H1 (cell line): ENCODE results near the gene GZF1. TPM values are rescaled to one million over a fixed set of nuclear protein-coding genes. Genes with fewer than 3 reads are reported as not detected.

ENCODE experiments used
- CTCF ChIA-PET: fragments of 300-600 bp; sonication (Branson Sonifier 250); formaldehyde crosslinking; loops from one replicate; lab custom pipeline; 2021; ENCODE audit not compliant: partially characterized antibody; lab: Charles Lee
- POLR2A ChIA-PET: fragments of 300-600 bp; sonication (Branson Sonifier 250); formaldehyde crosslinking; loops from one replicate; lab custom pipeline; 2021; ENCODE audit warnings: inconsistent platforms; ENCODE audit not compliant: partially characterized antibody; lab: Charles Lee
- DNase-seq, 2 experiments: peaks; one replicate each; pipeline versions ENCODE4 v3.0.0 to v3.0.0-alpha.2; 2010 to 2022; ENCODE audit warnings: low spot score in 2 of 2, low read depth in 1 of 2, mixed read lengths in 1 of 2
- FAIRE-seq: peaks from 2 replicates; lab custom pipeline; 2011; peaks lifted over from hg19 to GRCh38; lab: Jason Lieb, UNC
- H2AFZ ChIP-seq: 2 replicates; pipeline ENCODE4 v1.8.1; 2012; ENCODE audit warnings: low read length, inconsistent platforms
- H2AK5ac ChIP-seq: 2 replicates; pipeline ENCODE4 v1.6.1; 2013; ENCODE audit warnings: low read depth, low read length
- H2BK120ac ChIP-seq: replicated peaks from 2 replicates; pipeline ENCODE3; 2013; ENCODE audit warnings: low read depth, low read length, inconsistent platforms
- H2BK12ac ChIP-seq: 2 replicates; pipeline ENCODE4 v1.6.1; 2013; ENCODE audit warnings: low read depth, low read length
- H2BK15ac ChIP-seq: 2 replicates; pipeline ENCODE4 v1.6.1; 2013; ENCODE audit warnings: low read length
- H2BK20ac ChIP-seq: 2 replicates; pipeline ENCODE4 v1.6.1; 2013; ENCODE audit warnings: low read length
- H2BK5ac ChIP-seq: 2 replicates; pipeline ENCODE4 v1.6.1; 2013; ENCODE audit warnings: low read depth, low read length
- H3K14ac ChIP-seq: 2 replicates; pipeline ENCODE4 v1.6.1; 2013; ENCODE audit warnings: inconsistent platforms; ENCODE audit not compliant: insufficient read length
- H3K18ac ChIP-seq: 2 replicates; pipeline ENCODE4 v1.6.1; 2013; ENCODE audit warnings: low read length; ENCODE audit errors: extremely low read depth
- H3K23ac ChIP-seq: 2 replicates; pipeline ENCODE4 v1.6.1; 2013; ENCODE audit warnings: inconsistent platforms; ENCODE audit not compliant: insufficient read length
- H3K23me2 ChIP-seq: 2 replicates; pipeline ENCODE4 v1.6.1; 2013; ENCODE audit warnings: low read depth, low read length
- H3K27ac ChIP-seq: 2 replicates; pipeline ENCODE4 v1.6.1; 2011; ENCODE audit warnings: low read depth, low read length, inconsistent platforms
- H3K27me3 ChIP-seq, 4 experiments: replicated peaks in 1 of 4; 1 replicate in 1 of 4; 2 replicates in 3 of 4; pipeline versions ENCODE4 v1.6.1 to v1.8.1; 2011 to 2013; ENCODE audit warnings: low read length in 3 of 4, mild to moderate bottlenecking in 3 of 4, inconsistent platforms in 2 of 4, mixed read lengths in 2 of 4, moderate library complexity in 1 of 4; ENCODE audit not compliant: control insufficient read depth in 3 of 4, insufficient read depth in 3 of 4; ENCODE audit errors: extremely low read depth in 1 of 4
- H3K36me3 ChIP-seq, 4 experiments: 2 replicates each; pipeline versions ENCODE4 v1.6.1 to v1.8.1; 2011 to 2013; ENCODE audit warnings: mild to moderate bottlenecking in 4 of 4, low read length in 3 of 4, moderate library complexity in 2 of 4, control low read depth in 1 of 4, inconsistent platforms in 1 of 4; ENCODE audit not compliant: insufficient read depth in 4 of 4, control insufficient read depth in 2 of 4
- H3K4ac ChIP-seq: replicated peaks from 2 replicates; pipeline ENCODE3; 2013; ENCODE audit warnings: low read length, low read depth, mixed read lengths, inconsistent platforms; ENCODE audit not compliant: insufficient read length
- H3K4me1 ChIP-seq, 4 experiments: replicated peaks in 1 of 4; 1 replicate in 1 of 4; 2 replicates in 3 of 4; pipeline versions ENCODE4 v1.6.1 to v1.8.1; 2011 to 2013; ENCODE audit warnings: low read length in 3 of 4, inconsistent platforms in 2 of 4, mixed read lengths in 1 of 4; ENCODE audit not compliant: insufficient read depth in 4 of 4, control insufficient read depth in 3 of 4
- H3K4me2 ChIP-seq, 2 experiments: 2 replicates each; pipeline versions ENCODE4 v1.6.1 to v1.8.1; 2011 to 2013; ENCODE audit warnings: low read depth in 2 of 2, low read length in 2 of 2, control low read depth in 1 of 2, inconsistent platforms in 1 of 2, mild to moderate bottlenecking in 1 of 2; ENCODE audit not compliant: insufficient read depth in 1 of 2
- H3K4me3 ChIP-seq, 4 experiments: fragments of 200-600, 300-600 bp in 1 of 4; sonication (generic), shearing (Covaris generic), sonication (Bioruptor Twin) in 1 of 4; 2 replicates each; pipeline versions ENCODE4 v1.5.1 to v1.8.1; 2011 to 2016; ENCODE audit warnings: low read length in 4 of 4, low read depth in 3 of 4, control low read depth in 2 of 4, inconsistent platforms in 2 of 4, mild to moderate bottlenecking in 2 of 4, mixed read lengths in 1 of 4, moderate library complexity in 1 of 4; ENCODE audit not compliant: insufficient read depth in 2 of 4; ENCODE audit errors: extremely low read depth in 1 of 4
- H3K56ac ChIP-seq: replicated peaks from 2 replicates; pipeline ENCODE3; 2013; ENCODE audit warnings: low read depth, mild to moderate bottlenecking, mixed read lengths, low read length, inconsistent platforms; ENCODE audit not compliant: insufficient read length
- H3K79me1 ChIP-seq: 2 replicates; pipeline ENCODE4 v1.6.1; 2013; ENCODE audit warnings: low read depth, low read length, control low read depth
- H3K79me2 ChIP-seq, 2 experiments: 2 replicates each; pipeline versions ENCODE4 v1.6.1 to v1.8.1; 2012 to 2013; ENCODE audit warnings: low read length in 2 of 2, mild to moderate bottlenecking in 2 of 2, inconsistent platforms in 1 of 2; ENCODE audit not compliant: insufficient read depth in 2 of 2, control insufficient read depth in 1 of 2
- H3K9ac ChIP-seq, 4 experiments: replicated peaks in 1 of 4; 1 replicate in 1 of 4; 2 replicates in 3 of 4; pipeline versions ENCODE4 v1.6.1 to v1.8.1; 2011 to 2013; ENCODE audit warnings: low read depth in 3 of 4, low read length in 3 of 4, control low read depth in 2 of 4, mild to moderate bottlenecking in 2 of 4, moderate library complexity in 2 of 4, inconsistent platforms in 1 of 4; ENCODE audit errors: extremely low read depth in 1 of 4
- H3K9me3 ChIP-seq, 2 experiments: 2 replicates each; pipeline versions ENCODE4 v1.6.1 to v1.8.1; 2012 to 2013; ENCODE audit warnings: mild to moderate bottlenecking in 2 of 2, moderate library complexity in 2 of 2, control low read depth in 1 of 2, inconsistent platforms in 1 of 2, low read depth in 1 of 2, low read length in 1 of 2, mixed read lengths in 1 of 2; ENCODE audit not compliant: insufficient read depth in 2 of 2
- H4K20me1 ChIP-seq, 2 experiments: replicated peaks in 1 of 2; 2 replicates each; pipeline versions ENCODE3 to v1.8.1; 2011 to 2013; ENCODE audit warnings: inconsistent platforms in 2 of 2, low read length in 2 of 2, mild to moderate bottlenecking in 1 of 2; ENCODE audit not compliant: insufficient read depth in 2 of 2, control insufficient read depth in 1 of 2
- H4K5ac ChIP-seq: 2 replicates; pipeline ENCODE4 v1.6.1; 2013; ENCODE audit warnings: low read length, low read depth, mixed read lengths, inconsistent platforms; ENCODE audit not compliant: insufficient read length
- H4K8ac ChIP-seq: 2 replicates; pipeline ENCODE4 v1.8.0; 2013; ENCODE audit warnings: mild to moderate bottlenecking, moderate library complexity, low read length, inconsistent platforms; ENCODE audit not compliant: insufficient read depth; ENCODE audit errors: extremely low read depth
- H4K91ac ChIP-seq: replicated peaks from 2 replicates; pipeline ENCODE3; 2013; ENCODE audit warnings: low read length, mixed read lengths, inconsistent platforms; ENCODE audit not compliant: insufficient read length
- BRCA1 ChIP-seq: IDR thresholded peaks from 2 replicates; pipeline ENCODE4 v1.6.1; 2012; ENCODE audit warnings: low read depth, low read length, improper control_type of control experiment
- GTF2F1 ChIP-seq: IDR thresholded peaks from 2 replicates; pipeline ENCODE4 v1.6.1; 2012; ENCODE audit warnings: low read depth, low read length, improper control_type of control experiment, borderline replicate concordance
- HDAC6 ChIP-seq: IDR thresholded peaks from one replicate; pipeline ENCODE4 v1.7.1; 2012; ENCODE audit warnings: low read depth, mild to moderate bottlenecking, inconsistent platforms, low read length, moderate library complexity
- NANOG ChIP-seq: IDR thresholded peaks from 2 replicates; pipeline ENCODE4 v1.6.1; 2011; ENCODE audit warnings: low read length, low read depth, mild to moderate bottlenecking, inconsistent platforms; ENCODE audit not compliant: insufficient read depth, poor library complexity, severe bottlenecking
- TEAD4 ChIP-seq: IDR thresholded peaks from 2 replicates; pipeline ENCODE4 v1.6.1; 2012; ENCODE audit warnings: low read depth, low read length, inconsistent platforms, mixed read lengths
- ZNF274 ChIP-seq: IDR thresholded peaks from 2 replicates; pipeline ENCODE4 v1.7.0; 2012; ENCODE audit warnings: low read length, borderline replicate concordance; ENCODE audit errors: extremely low read depth
- WGBS, 2 experiments: shearing (Covaris generic) in 1 of 2; methylation state at CpG; one replicate each; pipeline versions ENCODE4 v1.1.6 to v1.1.7; 2013 to 2015; ENCODE audit warnings: low lambda C conversion rate in 2 of 2, mixed read lengths in 2 of 2, inconsistent platforms in 1 of 2, low coverage in 1 of 2, missing lambda C conversion rate in 1 of 2; ENCODE audit not compliant: insufficient replicate concordance in 2 of 2, insufficient coverage in 1 of 2, insufficient read length in 1 of 2; ENCODE audit errors: extremely low coverage in 1 of 2, missing lambda C conversion rate in 1 of 2; 5-methylcytosine and 5-hydroxymethylcytosine counted together
- polyA plus RNA-seq, 7 experiments: library from polyadenylated mRNA; depleted of rRNA in 3 of 7; stranded (reverse) in 5 of 7; unstranded in 2 of 7; fragments of >200 nt in 5 of 7; fragments of 200-250 nt in 2 of 7; gene quantifications; 1 replicate in 5 of 7; 2 replicates in 1 of 7; 4 replicates in 1 of 7; pipeline versions ENCODE4 v1.2.1 to v1.2.3, GENCODE V29; 2011 to 2013; ENCODE audit warnings: missing spikeins in 2 of 7, mixed read lengths in 2 of 7
- total RNA-seq: library from RNA; stranded (reverse); fragmentation: NEBNext Ultra II Directional; extraction: Animal tissue kit (Norgen Biotek cat#: 25700); gene quantifications from 2 replicates; pipeline ENCODE4 v1.2.1, GENCODE V29; 2021
- TF ChIP-seq, protein P1 (sequence below), 3 experiments: IDR thresholded peaks; 1 replicate in 2 of 3; 2 replicates in 1 of 3; pipeline versions ENCODE4 v1.5.1 to v1.6.1; 2011; ENCODE audit warnings: low read length in 3 of 3, mild to moderate bottlenecking in 3 of 3, inconsistent platforms in 2 of 3, low read depth in 1 of 3, moderate library complexity in 1 of 3; ENCODE audit not compliant: insufficient read depth in 1 of 3; ENCODE audit errors: control extremely low read depth in 1 of 3

GZF1 gene
- total and polyA plus RNA-seq, 2 of the 8 experiments (the other 6 are each of a cell fraction or from before 2014, with no cell fraction given), result 8.2 to 11.9 TPM

DNA sequence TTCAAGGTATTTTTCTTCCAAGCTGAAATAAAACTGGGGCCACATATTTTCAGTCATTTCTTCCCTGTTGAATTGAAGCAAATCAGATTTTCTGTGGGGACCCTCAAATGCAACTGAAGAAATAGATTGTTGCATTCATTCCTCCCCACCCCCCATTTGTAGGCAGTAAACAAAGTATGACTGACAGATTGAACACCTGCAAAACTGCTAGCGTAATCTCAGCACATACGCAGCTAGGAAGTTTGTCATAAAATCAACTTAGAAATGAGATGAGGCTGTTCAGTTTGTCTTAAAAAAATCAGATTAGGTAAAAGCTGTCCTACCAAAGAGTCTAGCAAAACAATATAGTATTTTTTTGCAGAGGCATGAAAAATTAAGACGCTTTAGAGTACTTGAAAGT lies 8.9 kb downstream of the GZF1 start:
- no peak overlapping the region for H3K4me2 ChIP-seq
- H3K4me3 ChIP-seq, result no peak overlapping the region
- H4K5ac ChIP-seq, result no peak overlapping the region
- H3K79me2 ChIP-seq, result peaks cover 0 to 21% of the 10 kb centered on the region in 2 experiments; a peak in 2 of 4 replicates
- H3K14ac ChIP-seq, result no peak overlapping the region
- no peak overlapping the region for H3K27ac ChIP-seq
- no peaks in the 10 kb centered on the region for H3K27me3 ChIP-seq
- no peak overlapping the region for H2AFZ ChIP-seq
- H2BK12ac ChIP-seq, result no peak overlapping the region
- H3K56ac ChIP-seq, result no peak overlapping the region
- H4K8ac ChIP-seq, result no peak overlapping the region
- 67% methylated on average over 3 of the region's 3 CpGs; no CpG with 5 or more reads in 1 of the 2 experiments for WGBS, 2 experiments
- H2AK5ac ChIP-seq, result no peak overlapping the region
- H2BK15ac ChIP-seq, result no peak overlapping the region
- no peak overlapping the region for H3K9ac ChIP-seq
- ChIA-PET POLR2A (interaction anchor here (0.6 to 1.3 kb wide), 4 partner anchors 9 to 137 kb away, joined by 3 to 4 read pairs (median 4); partner anchors contain the start of gene GZF1), CTCF (interaction anchor here (0.6 kb wide), 1 partner anchor 50 kb away, joined by 3 read pairs; no protein-coding TSS in a partner anchor)
- H2BK120ac ChIP-seq, result no peak overlapping the region
- FAIRE-seq (no peak), DNase-seq (no peak)
- H4K91ac ChIP-seq, result no peak overlapping the region
- peaks cover 13 to 58% (median 39%) of the 10 kb centered on the region in 4 experiments for H3K36me3 ChIP-seq
- no peaks in the 10 kb centered on the region for H3K23me2 ChIP-seq
- H3K4ac ChIP-seq, result no peak overlapping the region
- H2BK20ac ChIP-seq, result no peak overlapping the region
- H3K79me1 ChIP-seq, result no peaks in the 10 kb centered on the region
- no peaks in the 10 kb centered on the region for H3K9me3 ChIP-seq
- no peak for TF ChIP-seq NANOG
- no peak for TF ChIP-seq ZNF274
- TF ChIP-seq GTF2F1, result no peak
- TF ChIP-seq TEAD4, result no peak
- no peak for TF ChIP-seq BRCA1
- TF ChIP-seq, protein P1, sequence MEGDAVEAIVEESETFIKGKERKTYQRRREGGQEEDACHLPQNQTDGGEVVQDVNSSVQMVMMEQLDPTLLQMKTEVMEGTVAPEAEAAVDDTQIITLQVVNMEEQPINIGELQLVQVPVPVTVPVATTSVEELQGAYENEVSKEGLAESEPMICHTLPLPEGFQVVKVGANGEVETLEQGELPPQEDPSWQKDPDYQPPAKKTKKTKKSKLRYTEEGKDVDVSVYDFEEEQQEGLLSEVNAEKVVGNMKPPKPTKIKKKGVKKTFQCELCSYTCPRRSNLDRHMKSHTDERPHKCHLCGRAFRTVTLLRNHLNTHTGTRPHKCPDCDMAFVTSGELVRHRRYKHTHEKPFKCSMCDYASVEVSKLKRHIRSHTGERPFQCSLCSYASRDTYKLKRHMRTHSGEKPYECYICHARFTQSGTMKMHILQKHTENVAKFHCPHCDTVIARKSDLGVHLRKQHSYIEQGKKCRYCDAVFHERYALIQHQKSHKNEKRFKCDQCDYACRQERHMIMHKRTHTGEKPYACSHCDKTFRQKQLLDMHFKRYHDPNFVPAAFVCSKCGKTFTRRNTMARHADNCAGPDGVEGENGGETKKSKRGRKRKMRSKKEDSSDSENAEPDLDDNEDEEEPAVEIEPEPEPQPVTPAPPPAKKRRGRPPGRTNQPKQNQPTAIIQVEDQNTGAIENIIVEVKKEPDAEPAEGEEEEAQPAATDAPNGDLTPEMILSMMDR (IDR thresholded peaks at IDR 0.05; ENCODE audit: control extremely low read depth in 1 of 3, insufficient read depth in 1 of 3, low read depth in 1 of 3, low read length in 3 of 3), result no peak
- no peak for TF ChIP-seq HDAC6
- no peaks in the 10 kb centered on the region for H3K4me1 ChIP-seq
- H3K18ac ChIP-seq, result no peak overlapping the region
- H4K20me1 ChIP-seq, result peaks cover 3 to 14% of the 10 kb centered on the region in 2 experiments
- H3K23ac ChIP-seq, result no peak overlapping the region
- H2BK5ac ChIP-seq, result no peak overlapping the region
